PC-3 (cell line): ENCODE results near the gene GPX3. TPM values are rescaled to one million over a fixed set of nuclear protein-coding genes. Genes with fewer than 3 reads are reported as not detected.

Experiments used
- ATAC-seq: fragments of 200-7000 bp; cut with Tn5 transposase; 2 replicates; pipeline ENCODE4 v1.9.1; 2020; ENCODE audit warnings: mild to moderate bottlenecking, moderate library complexity
- BruUV-seq: library from RNA; stranded (reverse); fragments of 400-500 nt; replicated peaks from 2 replicates; lab custom pipeline; 2021; lab: Mats Ljungman, UMichigan
- CTCF ChIA-PET: fragments of 300-600 bp; sonication (Branson Sonifier 250); formaldehyde crosslinking; loops from one replicate; lab custom pipeline; 2022; ENCODE audit warnings: antibody characterized with exemption; lab: Charles Lee
- POLR2A ChIA-PET: fragments of 300-600 bp; sonication (Branson Sonifier 250); formaldehyde crosslinking; loops from one replicate; lab custom pipeline; 2022; ENCODE audit warnings: antibody characterized with exemption; ENCODE audit not compliant: unreplicated experiment; lab: Charles Lee
- DNase-seq: peaks from one replicate; pipeline ENCODE4 v3.0.0-alpha.2; 2015
- H2AFZ ChIP-seq: fragments of 300-600 bp; sonication (generic); 2 replicates; pipeline ENCODE4 v1.6.0; 2016; ENCODE audit warnings: antibody characterized with exemption, low read length
- H3F3A ChIP-seq: fragments of 300-600 bp; sonication (generic); one replicate; pipeline ENCODE4 v1.6.0; 2017; ENCODE audit warnings: antibody characterized with exemption, low read length, control low read depth, mild to moderate bottlenecking; ENCODE audit not compliant: unreplicated experiment
- H3K27ac ChIP-seq: fragments of 300-600 bp; sonication (generic); 2 replicates; pipeline ENCODE4 v1.5.1; 2016; ENCODE audit warnings: mild to moderate bottlenecking, low read length
- H3K27me3 ChIP-seq: fragments of 300-600 bp; sonication (generic); 2 replicates; pipeline ENCODE4 v1.6.1; 2016; ENCODE audit warnings: low read length, mixed read lengths
- H3K36me3 ChIP-seq: fragments of 300-600 bp; sonication (generic); 2 replicates; pipeline ENCODE4 v1.6.1; 2016; ENCODE audit warnings: low read depth, mixed run types, low read length, mixed read lengths
- H3K4me1 ChIP-seq: fragments of 300-600 bp; sonication (generic); 2 replicates; pipeline ENCODE4 v1.5.1; 2016; ENCODE audit warnings: low read length; ENCODE audit not compliant: insufficient read depth
- H3K4me2 ChIP-seq: fragments of 300-600 bp; sonication (generic); 2 replicates; pipeline ENCODE4 v1.6.0; 2016; ENCODE audit warnings: low read length
- H3K4me3 ChIP-seq: fragments of 300-600 bp; sonication (generic); 2 replicates; pipeline ENCODE4 v1.5.1; 2016; ENCODE audit warnings: mild to moderate bottlenecking, low read length, mixed read lengths
- H3K79me2 ChIP-seq: fragments of 300-600 bp; sonication (generic); 2 replicates; pipeline ENCODE4 v1.6.1; 2017; ENCODE audit warnings: low read length, mixed read lengths
- H3K9ac ChIP-seq: fragments of 300-600 bp; sonication (generic); 2 replicates; pipeline ENCODE4 v1.6.0; 2016; ENCODE audit warnings: mild to moderate bottlenecking, low read length
- H3K9me2 ChIP-seq: fragments of 300-600 bp; sonication (generic); replicated peaks from 2 replicates; pipeline ENCODE4 v1.6.1; 2016; ENCODE audit warnings: mixed run types, low read length, mixed read lengths
- H3K9me3 ChIP-seq: fragments of 300-600 bp; sonication (generic); 2 replicates; pipeline ENCODE4 v1.6.1; 2016; ENCODE audit warnings: low read length, mixed read lengths
- H4K20me1 ChIP-seq: fragments of 300-600 bp; sonication (generic); 2 replicates; pipeline ENCODE4 v1.6.1; 2016; ENCODE audit warnings: low read length, mixed read lengths
- CTCF ChIP-seq: fragments of 300-600 bp; sonication (generic); conservative IDR thresholded peaks from 2 replicates; pipeline ENCODE4 v1.5.1; 2017; ENCODE audit warnings: antibody characterized with exemption, low read depth, mild to moderate bottlenecking, low read length
- EZH2 ChIP-seq: fragments of 300-600 bp; sonication (generic); IDR thresholded peaks from one replicate; pipeline ENCODE4 v1.6.1; 2017; ENCODE audit warnings: antibody characterized with exemption, mild to moderate bottlenecking, low read length; ENCODE audit not compliant: unreplicated experiment
- EZH2phosphoT487 ChIP-seq: fragments of 300-600 bp; sonication (generic); IDR thresholded peaks from 2 replicates; pipeline ENCODE4 v1.6.1; 2018; ENCODE audit warnings: mild to moderate bottlenecking, antibody characterized with exemption, low read length, borderline replicate concordance
- intact Hi-C: fragments of 100-400 bp; cut with micrococcal nuclease; formaldehyde crosslinking; loops from 2 replicates; pipeline ENCODE4 v1.9.0; 2023
- total RNA-seq: library from RNA; depleted of rRNA; stranded (reverse); fragments of >200 nt; gene quantifications from 2 replicates; pipeline ENCODE4 v1.2.3, GENCODE V29; 2014

Gene GPX3
- total RNA-seq, 1 experiment from 2014 or later, result not detected

GRCh38 chr5:151064916-151065499 lies 44.6 kb downstream of the GPX3 start:
- no peak overlapping the region for H3K9ac ChIP-seq
- H4K20me1 ChIP-seq, result peaks cover 14% of the 10 kb centered on the region; the same call in 1 of the 2 replicates
- H2AFZ ChIP-seq, result no peak overlapping the region
- intact Hi-C loops, result no loop called here
- no peak for DNase-seq
- CTCF ChIA-PET, result no interaction called here
- no peak overlapping the region for H3K4me2 ChIP-seq
- H3K27me3 ChIP-seq, result no peaks in the 10 kb centered on the region
- peaks cover 36% of the 10 kb centered on the region for H3K36me3 ChIP-seq
- POLR2A ChIA-PET, result no interaction called here
- H3K4me1 ChIP-seq, result peaks cover 23% of the 10 kb centered on the region
- no peaks in the 10 kb centered on the region for H3K9me2 ChIP-seq
- ATAC-seq, result no peak
- BruUV-seq, result no TSS peak
- no peaks in the 10 kb centered on the region for H3F3A ChIP-seq
- no peaks in the 10 kb centered on the region for H3K9me3 ChIP-seq
- TF ChIP-seq EZH2phosphoT487 (no peak), CTCF (no peak), EZH2 (no peak)
- H3K79me2 ChIP-seq, result peaks cover 65% of the 10 kb centered on the region
- no peak overlapping the region for H3K4me3 ChIP-seq
- no peak overlapping the region for H3K27ac ChIP-seq

GRCh38 chr5:151065609-151066008 lies 45.2 kb downstream of the GPX3 start:
- DNase-seq (no peak), ATAC-seq (no peak)
- ChIA-PET POLR2A (no interaction called here), CTCF (no interaction called here)
- H3K9me2 ChIP-seq, result no peaks in the 10 kb centered on the region
- H3K4me3 ChIP-seq, result no peak overlapping the region
- no peak overlapping the region for H3K27ac ChIP-seq
- peaks cover 14% of the 10 kb centered on the region; the same call in 1 of the 2 replicates for H4K20me1 ChIP-seq
- H3K4me1 ChIP-seq, result peaks cover 22% of the 10 kb centered on the region
- no peaks in the 10 kb centered on the region for H3K9me3 ChIP-seq
- H3F3A ChIP-seq, result no peaks in the 10 kb centered on the region
- H3K36me3 ChIP-seq, result peaks cover 30% of the 10 kb centered on the region
- peaks cover 71% of the 10 kb centered on the region for H3K79me2 ChIP-seq
- H2AFZ ChIP-seq, result no peak overlapping the region
- no TSS peak for BruUV-seq
- H3K27me3 ChIP-seq, result no peaks in the 10 kb centered on the region
- H3K4me2 ChIP-seq, result no peak overlapping the region
- TF ChIP-seq EZH2phosphoT487 (no peak), CTCF (no peak), EZH2 (no peak)
- no peak overlapping the region for H3K9ac ChIP-seq
- intact Hi-C loops, result no loop called here

GRCh38 chr5:151066920-151067319 lies 46.5 kb downstream of the GPX3 start:
- ChIA-PET CTCF (no interaction called here), POLR2A (no interaction called here)
- no peaks in the 10 kb centered on the region for H3K9me3 ChIP-seq
- H3K9me2 ChIP-seq, result no peaks in the 10 kb centered on the region
- H3K79me2 ChIP-seq, result peaks cover 84% of the 10 kb centered on the region
- H3K4me2 ChIP-seq, result no peak overlapping the region
- no peak overlapping the region for H2AFZ ChIP-seq
- peaks cover 12% of the 10 kb centered on the region; the same call in 1 of the 2 replicates for H4K20me1 ChIP-seq
- H3K27ac ChIP-seq, result no peak overlapping the region
- DNase-seq (no peak), ATAC-seq (no peak)
- peaks cover 32% of the 10 kb centered on the region for H3K4me1 ChIP-seq
- no peak for TF ChIP-seq CTCF
- no peak for TF ChIP-seq EZH2phosphoT487
- no peak for TF ChIP-seq EZH2
- H3K9ac ChIP-seq, result no peak overlapping the region
- intact Hi-C loops, result no loop called here
- H3K27me3 ChIP-seq, result no peaks in the 10 kb centered on the region
- no peaks in the 10 kb centered on the region for H3F3A ChIP-seq
- H3K4me3 ChIP-seq, result no peak overlapping the region
- peaks cover 24% of the 10 kb centered on the region for H3K36me3 ChIP-seq
- BruUV-seq, result no TSS peak
